HepG2 (cell line): ENCODE data around the gene TTC38. TPM values are rescaled to one million over a fixed set of nuclear protein-coding genes. Genes with fewer than 3 reads are reported as not detected.
A peak's percentile ranks its signal among the peaks of the same experiment; 100 is the strongest.

Experiments used
- AKAP8 ChIP-seq: sonication (generic); formaldehyde crosslinking; IDR thresholded peaks from 2 replicates; pipeline ENCODE4 v1.5.1; 2020; ENCODE audit warnings: mild to moderate bottlenecking, missing genetic modification reagents
- BORCS8-MEF2B ChIP-seq: sonication (generic); formaldehyde crosslinking; IDR thresholded peaks from 2 replicates; pipeline ENCODE4 v1.8.0; 2022; ENCODE audit warnings: mild to moderate bottlenecking, missing genetic modification reagents
- CBX5 ChIP-seq: sonication (generic); formaldehyde crosslinking; IDR thresholded peaks from 2 replicates; pipeline ENCODE4 v1.4.0; 2020; ENCODE audit warnings: missing genetic modification reagents, borderline replicate concordance
- E2F2 ChIP-seq: sonication (generic); formaldehyde crosslinking; IDR thresholded peaks from 2 replicates; pipeline ENCODE4 v1.4.0; 2020; ENCODE audit warnings: missing genetic modification reagents, borderline replicate concordance
- EED ChIP-seq: sonication (generic); formaldehyde crosslinking; IDR thresholded peaks from 2 replicates; pipeline ENCODE4 v1.5.0; 2020; ENCODE audit warnings: mild to moderate bottlenecking, missing genetic modification reagents
- GLI4 ChIP-seq: sonication (generic); formaldehyde crosslinking; IDR thresholded peaks from 2 replicates; pipeline ENCODE4 v1.5.1; 2020; ENCODE audit warnings: missing genetic modification reagents, mild to moderate bottlenecking, moderate library complexity, borderline replicate concordance
- GPN1 ChIP-seq: sonication (generic); formaldehyde crosslinking; IDR thresholded peaks from 2 replicates; pipeline ENCODE4 v1.5.1; 2020; ENCODE audit warnings: missing genetic modification reagents, borderline replicate concordance
- HNRNPUL1 ChIP-seq: fragments of 200-400 bp; formaldehyde crosslinking; IDR thresholded peaks from 2 replicates; pipeline ENCODE4 v1.6.1; 2017; ENCODE audit warnings: low read depth, mild to moderate bottlenecking, low read length, moderate library complexity
- NFIB ChIP-seq: sonication (generic); formaldehyde crosslinking; IDR thresholded peaks from 2 replicates; pipeline ENCODE4 v1.9.0; 2021; ENCODE audit warnings: missing genetic modification reagents, mild to moderate bottlenecking, borderline replicate concordance
- RCOR2 ChIP-seq: IDR thresholded peaks from 2 replicates; pipeline ENCODE4 v1.6.1; 2016; ENCODE audit warnings: missing biosample characterization, missing genetic modification reagents
- REPIN1 ChIP-seq: sonication (generic); formaldehyde crosslinking; IDR thresholded peaks from 2 replicates; pipeline ENCODE4 v1.8.0; 2022; ENCODE audit warnings: missing genetic modification reagents, low read depth, mild to moderate bottlenecking, borderline replicate concordance
- SNAI1 ChIP-seq: sonication (generic); formaldehyde crosslinking; IDR thresholded peaks from 2 replicates; pipeline ENCODE4 v1.5.0; 2020; ENCODE audit warnings: mild to moderate bottlenecking, missing genetic modification reagents, borderline replicate concordance
- SRSF1 ChIP-seq: fragments of 200-400 bp; formaldehyde crosslinking; optimal IDR thresholded peaks from 2 replicates; pipeline ENCODE3; 2017; ENCODE audit warnings: mild to moderate bottlenecking, low read depth, low read length, moderate library complexity
- TBX3 ChIP-seq: fragments of 450-650 bp; IDR thresholded peaks from 2 replicates; pipeline ENCODE4 v1.6.1; 2017; ENCODE audit warnings: antibody characterized with exemption, mild to moderate bottlenecking, inconsistent platforms, borderline replicate concordance
- TEAD2 ChIP-seq: sonication (generic); formaldehyde crosslinking; IDR thresholded peaks from 2 replicates; pipeline ENCODE4 v1.9.0; 2021; ENCODE audit warnings: missing genetic modification reagents
- U2AF2 ChIP-seq: fragments of 200-400 bp; formaldehyde crosslinking; IDR thresholded peaks from 2 replicates; pipeline ENCODE4 v1.6.1; 2017; ENCODE audit warnings: low read depth, mild to moderate bottlenecking, low read length
- ZBTB21 ChIP-seq: sonication (generic); formaldehyde crosslinking; IDR thresholded peaks from 2 replicates; pipeline ENCODE4 v1.4.0; 2020; ENCODE audit warnings: missing genetic modification reagents
- ZNF12 ChIP-seq: sonication (generic); formaldehyde crosslinking; IDR thresholded peaks from 2 replicates; pipeline ENCODE4 v1.5.0; 2020; ENCODE audit warnings: missing genetic modification reagents
- ZNF510 ChIP-seq: sonication (generic); formaldehyde crosslinking; IDR thresholded peaks from 2 replicates; pipeline ENCODE4 v1.4.0; 2020; ENCODE audit warnings: low read depth, mild to moderate bottlenecking, missing genetic modification reagents
- ZNF597 ChIP-seq: sonication (generic); formaldehyde crosslinking; IDR thresholded peaks from 2 replicates; pipeline ENCODE4 v1.5.0; 2020; ENCODE audit warnings: missing genetic modification reagents
- ZNF605 ChIP-seq: sonication (generic); formaldehyde crosslinking; IDR thresholded peaks from 2 replicates; pipeline ENCODE4 v1.8.0; 2022; ENCODE audit warnings: mild to moderate bottlenecking, missing genetic modification reagents
- ZNF672 ChIP-seq: sonication (generic); formaldehyde crosslinking; IDR thresholded peaks from 2 replicates; pipeline ENCODE4 v1.8.1; 2022; ENCODE audit warnings: missing genetic modification reagents
- ZNF691 ChIP-seq: sonication (generic); formaldehyde crosslinking; IDR thresholded peaks from 2 replicates; pipeline ENCODE4 v1.4.0; 2020; ENCODE audit warnings: missing genetic modification reagents, low read depth, mild to moderate bottlenecking, borderline replicate concordance
- ZNF773 ChIP-seq: sonication (generic); formaldehyde crosslinking; IDR thresholded peaks from 2 replicates; pipeline ENCODE4 v1.4.0; 2020; ENCODE audit warnings: missing genetic modification reagents, borderline replicate concordance
- ZNF850 ChIP-seq: sonication (generic); formaldehyde crosslinking; conservative IDR thresholded peaks from 2 replicates; pipeline ENCODE4 v1.9.0; 2021; ENCODE audit warnings: mild to moderate bottlenecking, missing genetic modification reagents
- ZSCAN5A ChIP-seq: sonication (generic); formaldehyde crosslinking; IDR thresholded peaks from 2 replicates; pipeline ENCODE4 v1.8.0; 2022; ENCODE audit warnings: mild to moderate bottlenecking, missing genetic modification reagents, borderline replicate concordance
- polyA plus RNA-seq, 8 experiments: library from polyadenylated mRNA; depleted of rRNA in 3 of 8; stranded (reverse) in 7 of 8; unstranded in 1 of 8; fragments of >200 nt; fragmentation: Illumina TruSeq in 4 of 8; extraction: Trizol in 4 of 8; gene quantifications; 2 replicates each; pipeline versions ENCODE4 v1.2.1 to v1.2.3, GENCODE V29; 2011 to 2016; ENCODE audit warnings: low read depth in 4 of 8, missing spikeins in 1 of 8, mixed read lengths in 1 of 8; ENCODE audit not compliant: insufficient read depth in 1 of 8
- total RNA-seq, 5 experiments: library from RNA; depleted of rRNA; stranded (reverse); fragments of >200 nt; fragmentation: Illumina TruSeq; extraction: Trizol; gene quantifications; 2 replicates each; pipeline ENCODE4 v1.2.3, GENCODE V29; 2016; ENCODE audit warnings: low read depth in 1 of 5

TTC38 gene
- total and polyA plus RNA-seq, 2 of the 13 experiments (the other 11 are each of a cell fraction or from before 2014, with no cell fraction given), result 101 to 105 TPM

- TF ChIP-seq ZNF605 (CRISPR knock-in tag) (no peak; the same call in 1 of the 2 replicates), RCOR2 (CRISPR knock-in tag) (no peak), EED (CRISPR knock-in tag) (peak; percentile 47; the same call in 1 of the 2 replicates), ZNF691 (peak; percentile 91), U2AF2 (no peak), NFIB (CRISPR knock-in tag) (no peak), ZBTB21 (no peak), AKAP8 (CRISPR knock-in tag) (peak; percentile 60; the same call in 1 of the 2 replicates), GLI4 (CRISPR knock-in tag) (no peak; the same call in 1 of the 2 replicates), REPIN1 (CRISPR knock-in tag) (peak; percentile 27; the same call in 1 of the 2 replicates), HNRNPUL1 (no peak), ZNF773 (0 out of 2 replicates have a peak, but pooled peaks have one; percentile 61), ZNF12 (CRISPR knock-in tag) (peak; percentile 14; the same call in 1 of the 2 replicates), ZNF672 (CRISPR knock-in tag) (no peak), SNAI1 (peak; percentile 96; the same call in 1 of the 2 replicates), TEAD2 (CRISPR knock-in tag) (peak; percentile 37; the same call in 1 of the 2 replicates), ZNF597 (no peak), GPN1 (CRISPR knock-in tag) (no peak), E2F2 (peak; percentile 78; the same call in 1 of the 2 replicates), CBX5 (CRISPR knock-in tag) (0 out of 2 replicates have a peak, but pooled peaks have one; percentile 34), ZSCAN5A (CRISPR knock-in tag) (peak; percentile 80; the same call in 1 of the 2 replicates), ZNF510 (CRISPR knock-in tag) (peak; percentile 82; the same call in 1 of the 2 replicates), BORCS8-MEF2B (CRISPR knock-in tag) (0 out of 2 replicates have a peak, but pooled peaks have one; percentile 39), SRSF1 (peak; percentile 76), ZNF850 (CRISPR knock-in tag) (no peak), TBX3 (no peak)
Measured at GRCh38 chr22:46250035-46250782, 17.6 kb upstream of the TTC38 start, which contains the start of gene CDPF1 (continued).
